Measurements from ENCODE around the gene SKI. TPM values are rescaled to one million over a fixed set of nuclear protein-coding genes. Genes with fewer than 3 reads are reported as not detected.
A peak's percentile ranks its signal among the peaks of the same experiment; 100 is the strongest.

Gene SKI
- total RNA-seq, 1 experiment from 2014 or later: 89.5 TPM

DNA sequence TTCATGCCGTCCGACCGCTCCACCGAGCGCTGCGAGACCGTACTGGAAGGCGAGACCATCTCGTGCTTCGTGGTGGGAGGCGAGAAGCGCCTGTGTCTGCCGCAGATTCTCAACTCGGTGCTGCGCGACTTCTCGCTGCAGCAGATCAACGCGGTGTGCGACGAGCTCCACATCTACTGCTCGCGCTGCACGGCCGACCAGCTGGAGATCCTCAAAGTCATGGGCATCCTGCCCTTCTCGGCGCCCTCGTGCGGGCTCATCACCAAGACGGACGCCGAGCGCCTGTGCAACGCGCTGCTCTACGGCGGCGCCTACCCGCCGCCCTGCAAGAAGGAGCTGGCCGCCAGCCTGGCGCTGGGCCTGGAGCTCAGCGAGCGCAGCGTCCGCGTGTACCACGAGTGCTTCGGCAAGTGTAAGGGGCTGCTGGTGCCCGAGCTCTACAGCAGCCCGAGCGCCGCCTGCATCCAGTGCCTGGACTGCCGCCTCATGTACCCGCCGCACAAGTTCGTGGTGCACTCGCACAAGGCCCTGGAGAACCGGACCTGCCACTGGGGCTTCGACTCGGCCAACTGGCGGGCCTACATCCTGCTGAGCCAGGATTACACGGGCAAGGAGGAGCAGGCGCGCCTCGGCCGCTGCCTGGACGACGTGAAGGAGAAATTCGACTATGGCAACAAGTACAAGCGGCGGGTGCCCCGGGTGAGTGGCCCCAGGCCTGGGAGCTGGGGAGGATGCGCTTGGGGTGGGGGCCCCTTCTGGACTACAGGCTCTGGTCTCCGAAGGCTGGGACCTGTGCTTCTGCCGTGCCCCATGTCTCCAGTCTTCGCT is 1.1 kb downstream of the SKI start:
- WGBS (ENCODE audit: extremely low coverage, insufficient read length, low lambda C conversion rate): no CpG with 5 or more reads among the region's 77 CpGs
- Histone ChIP-seq H3K9ac (ENCODE audit: extremely low read depth, insufficient read length, low read length) (peak overlapping the region; percentile 40), H2BK12ac (ENCODE audit: insufficient read length, low read depth, low read length) (no peak overlapping the region), H2BK5ac (ENCODE audit: insufficient read length, low read length) (no peak overlapping the region), H2BK20ac (ENCODE audit: low read depth, low read length, poor library complexity, severe bottlenecking) (no peak overlapping the region), H4K5ac (ENCODE audit: insufficient read length, low read depth, low read length) (no peak overlapping the region), H3K23me2 (ENCODE audit: insufficient read length, low read depth, low read length, poor library complexity, severe bottlenecking) (peaks cover 32% of the 10 kb centered on the region), H3K4me2 (ENCODE audit: insufficient read depth, insufficient read length, low read length) (peak overlapping the region; percentile 65), H3K79me1 (ENCODE audit: insufficient read depth, low read depth, low read length, poor library complexity, severe bottlenecking) (peaks cover 13% of the 10 kb centered on the region), H3K14ac (ENCODE audit: insufficient read depth, low read length) (peak overlapping the region; percentile 55), H3K27me3 (ENCODE audit: insufficient read depth, low read length) (no peaks in the 10 kb centered on the region), H2BK15ac (ENCODE audit: low read depth, low read length) (no peak overlapping the region), H4K91ac (ENCODE audit: insufficient read length, low read depth, low read length) (no peak overlapping the region), H4K20me1 (ENCODE audit: control insufficient read depth, insufficient read depth, insufficient read length) (no peaks in the 10 kb centered on the region), H3K56ac (ENCODE audit: insufficient read length, low read depth, low read length) (no peak overlapping the region), H3K9me3 (ENCODE audit: control insufficient read depth, low read depth, low read length) (no peaks in the 10 kb centered on the region), H4K8ac (replicated peaks; ENCODE audit: insufficient read length, low read depth, low read length) (no peak overlapping the region), H3K18ac (ENCODE audit: insufficient read length, low read depth, low read length) (peak overlapping the region; percentile 22), H3K4me1 (ENCODE audit: insufficient read depth, low read length) (no peaks in the 10 kb centered on the region; the same call in 1 of the 2 replicates), H2BK120ac (ENCODE audit: low read depth, low read length, poor library complexity, severe bottlenecking) (no peak overlapping the region), H2AFZ (ENCODE audit: low read length) (no peak overlapping the region), H2AK5ac (ENCODE audit: insufficient read length, low read length) (no peak overlapping the region), H3K79me2 (ENCODE audit: insufficient read depth, low read length) (peaks cover 55% of the 10 kb centered on the region; the same call in 1 of the 2 replicates), H3K23ac (ENCODE audit: insufficient read length, low read depth, low read length) (no peak overlapping the region), H3T11ph (ENCODE audit: low read length) (no peak overlapping the region), H3K27ac (ENCODE audit: insufficient read length, low read depth, low read length) (no peak overlapping the region), H3K4ac (ENCODE audit: low read depth, low read length) (no peak overlapping the region)
- Mint-ChIP-seq H3K9me3 (no peaks in the 10 kb centered on the region; a peak in 1 of 5 replicates), H3K4me1 (peaks cover 35 to 41% of the 10 kb centered on the region in 2 experiments), H3K4me3 (peak overlapping the region; percentile 96 to 97), H3K36me3 (ENCODE audit: insufficient read depth in 1 of 3, low read depth in 3 of 3) (peaks cover 6 to 22% (median 10%) of the 10 kb centered on the region in 3 experiments; a peak in 5 of 7 replicates), H3K27ac (peak overlapping the region in 2 of 3 experiments; percentile 72 to 97; a peak in 4 of 7 replicates), H3K27me3 (ENCODE audit: low read depth) (peaks cover 3% of the 10 kb centered on the region; the same call in 1 of the 2 replicates)
- TF ChIP-seq, protein P1, sequence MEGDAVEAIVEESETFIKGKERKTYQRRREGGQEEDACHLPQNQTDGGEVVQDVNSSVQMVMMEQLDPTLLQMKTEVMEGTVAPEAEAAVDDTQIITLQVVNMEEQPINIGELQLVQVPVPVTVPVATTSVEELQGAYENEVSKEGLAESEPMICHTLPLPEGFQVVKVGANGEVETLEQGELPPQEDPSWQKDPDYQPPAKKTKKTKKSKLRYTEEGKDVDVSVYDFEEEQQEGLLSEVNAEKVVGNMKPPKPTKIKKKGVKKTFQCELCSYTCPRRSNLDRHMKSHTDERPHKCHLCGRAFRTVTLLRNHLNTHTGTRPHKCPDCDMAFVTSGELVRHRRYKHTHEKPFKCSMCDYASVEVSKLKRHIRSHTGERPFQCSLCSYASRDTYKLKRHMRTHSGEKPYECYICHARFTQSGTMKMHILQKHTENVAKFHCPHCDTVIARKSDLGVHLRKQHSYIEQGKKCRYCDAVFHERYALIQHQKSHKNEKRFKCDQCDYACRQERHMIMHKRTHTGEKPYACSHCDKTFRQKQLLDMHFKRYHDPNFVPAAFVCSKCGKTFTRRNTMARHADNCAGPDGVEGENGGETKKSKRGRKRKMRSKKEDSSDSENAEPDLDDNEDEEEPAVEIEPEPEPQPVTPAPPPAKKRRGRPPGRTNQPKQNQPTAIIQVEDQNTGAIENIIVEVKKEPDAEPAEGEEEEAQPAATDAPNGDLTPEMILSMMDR (conservative IDR thresholded peaks at IDR 0.05): peak; percentile 11; the same call in 2 of the 3 replicates
- DNase-seq: no peak
